HCT116 (cell line): ENCODE results near the gene MAN2A2. TPM values are rescaled to one million over a fixed set of nuclear protein-coding genes. Genes with fewer than 3 reads are reported as not detected.

Experiments used
- ATAC-seq: fragments of 200-7000 bp; cut with Tn5 transposase; 2 replicates; pipeline ENCODE4 v1.9.1; 2020; ENCODE audit warnings: mild to moderate bottlenecking, moderate library complexity
- BruUV-seq: library from RNA; stranded (reverse); fragments of 400-500 nt; replicated peaks from 2 replicates; lab custom pipeline; 2021; lab: Mats Ljungman, UMichigan
- CTCF ChIA-PET: fragments of 300-600 bp; sonication (Branson Sonifier 250); formaldehyde crosslinking; loops from one replicate; lab custom pipeline; 2021; ENCODE audit warnings: antibody characterized with exemption; lab: Charles Lee
- POLR2A ChIA-PET: fragments of 300-600, 350-600 bp; sonication (Branson Sonifier 250); formaldehyde crosslinking; loops from one replicate; lab custom pipeline; 2021; ENCODE audit warnings: antibody characterized with exemption; lab: Charles Lee
- RAD21 ChIA-PET, 2 experiments: fragments of 300-600 bp; sonication (Branson Sonifier 250); formaldehyde crosslinking; loops; one replicate each; lab custom pipeline; 2023; ENCODE audit warnings: low total read pairs in 2 of 2; ENCODE audit not compliant: uncharacterized antibody in 2 of 2, unreplicated experiment in 2 of 2, low non-redundant PET in 1 of 2; lab: Charles Lee
- DNase-seq: peaks from one replicate; pipeline ENCODE4 v3.0.0-alpha.2; 2010; ENCODE audit warnings: low read depth, low spot score
- H2AFZ ChIP-seq: fragments of 200-600 bp; shearing (Covaris generic), sonication (generic); 2 replicates; pipeline ENCODE4 v1.6.1; 2017; ENCODE audit warnings: low read depth, mixed run types, mixed read lengths, antibody characterized with exemption, low read length; ENCODE audit not compliant: poor library complexity, severe bottlenecking
- H3K27ac ChIP-seq: 2 replicates; pipeline ENCODE4 v1.5.1; 2012; ENCODE audit warnings: low read depth, low read length
- H3K27me3 ChIP-seq: fragments of 200-600 bp; sonication (generic); 2 replicates; pipeline ENCODE4 v1.6.1; 2016; ENCODE audit warnings: mixed run types, low read length, mixed read lengths; ENCODE audit not compliant: insufficient read depth
- H3K36me3 ChIP-seq, 2 experiments: fragments of 200-500 bp in 1 of 2; fragments of 200-600 bp in 1 of 2; sonication (Bioruptor generic) in 1 of 2; sonication (generic) in 1 of 2; 2 replicates each; pipeline versions ENCODE4 v1.5.1 to v1.6.1; 2014 to 2016; ENCODE audit warnings: low read length in 2 of 2, inconsistent platforms in 1 of 2, mixed read lengths in 1 of 2, mixed run types in 1 of 2; ENCODE audit not compliant: insufficient read depth in 2 of 2, control insufficient read depth in 1 of 2
- H3K4me1 ChIP-seq, 2 experiments: fragments of 200-600 bp in 1 of 2; sonication (generic) in 1 of 2; 2 replicates each; pipeline versions ENCODE4 v1.5.1 to v1.6.1; 2012 to 2017; ENCODE audit warnings: low read length in 2 of 2, inconsistent platforms in 1 of 2, mild to moderate bottlenecking in 1 of 2, mixed read lengths in 1 of 2, mixed run types in 1 of 2, moderate library complexity in 1 of 2; ENCODE audit not compliant: insufficient read depth in 2 of 2, control insufficient read depth in 1 of 2
- H3K4me2 ChIP-seq: fragments of 200-600 bp; sonication (generic); 2 replicates; pipeline ENCODE4 v1.6.1; 2017; ENCODE audit warnings: mixed run types, low read length, mixed read lengths
- H3K4me3 ChIP-seq, 2 experiments: fragments of 200-600 bp in 1 of 2; sonication (generic) in 1 of 2; replicated peaks in 1 of 2; 2 replicates each; pipeline ENCODE4 v1.5.1; 2011 to 2016; ENCODE audit warnings: low read length in 2 of 2, control low read depth in 1 of 2, low read depth in 1 of 2, mild to moderate bottlenecking in 1 of 2, mixed read lengths in 1 of 2, mixed run types in 1 of 2
- H3K79me2 ChIP-seq: fragments of 200-600 bp; sonication (generic); 2 replicates; pipeline ENCODE4 v1.6.1; 2017; ENCODE audit warnings: mild to moderate bottlenecking, mixed run types, low read length, moderate library complexity, mixed read lengths; ENCODE audit not compliant: insufficient read depth
- H3K9ac ChIP-seq: fragments of 200-600 bp; sonication (generic); 2 replicates; pipeline ENCODE4 v1.6.1; 2016; ENCODE audit warnings: low read length, mixed read lengths
- H3K9me2 ChIP-seq: fragments of 200-600 bp; sonication (generic), shearing (Covaris generic); 2 replicates; pipeline ENCODE4 v1.6.1; 2017; ENCODE audit warnings: mixed run types, mild to moderate bottlenecking, moderate library complexity; ENCODE audit not compliant: insufficient read depth
- H3K9me3 ChIP-seq, 2 experiments: fragments of 200-500 bp in 1 of 2; fragments of 200-600 bp in 1 of 2; sonication (Bioruptor generic) in 1 of 2; sonication (generic) in 1 of 2; 2 replicates each; pipeline ENCODE4 v1.6.1; 2014 to 2017; ENCODE audit warnings: low read length in 2 of 2, mixed read lengths in 2 of 2, inconsistent platforms in 1 of 2, low read depth in 1 of 2, mild to moderate bottlenecking in 1 of 2, mixed run types in 1 of 2, moderate library complexity in 1 of 2; ENCODE audit not compliant: control insufficient read depth in 1 of 2, insufficient read depth in 1 of 2
- H4K20me1 ChIP-seq: fragments of 200-600 bp; sonication (generic), shearing (Covaris generic); 2 replicates; pipeline ENCODE4 v1.6.1; 2017; ENCODE audit warnings: mixed run types, mild to moderate bottlenecking, moderate library complexity; ENCODE audit not compliant: insufficient read depth
- CBX3 ChIP-seq: IDR thresholded peaks from 2 replicates; pipeline ENCODE4 v1.6.1; 2012; ENCODE audit warnings: low read depth
- EGR1 ChIP-seq: IDR thresholded peaks from 2 replicates; pipeline ENCODE4 v1.6.1; 2012; ENCODE audit warnings: low read depth
- ELF1 ChIP-seq: IDR thresholded peaks from 2 replicates; pipeline ENCODE4 v1.6.1; 2012; ENCODE audit warnings: low read depth, borderline replicate concordance
- FOSL1 ChIP-seq: IDR thresholded peaks from 2 replicates; pipeline ENCODE4 v1.6.1; 2012; ENCODE audit warnings: low read depth
- JUND ChIP-seq: IDR thresholded peaks from 2 replicates; pipeline ENCODE4 v1.6.1; 2012
- MAX ChIP-seq: IDR thresholded peaks from 2 replicates; pipeline ENCODE4 v1.6.1; 2012
- RAD21 ChIP-seq: IDR thresholded peaks from 2 replicates; pipeline ENCODE4 v1.6.1; 2012; ENCODE audit warnings: low read depth, mild to moderate bottlenecking
- REST ChIP-seq: IDR thresholded peaks from 2 replicates; pipeline ENCODE4 v1.6.1; 2012; ENCODE audit warnings: low read depth
- SIN3A ChIP-seq: IDR thresholded peaks from 2 replicates; pipeline ENCODE4 v1.6.1; 2012; ENCODE audit warnings: low read depth
- SP1 ChIP-seq: IDR thresholded peaks from 2 replicates; pipeline ENCODE4 v1.6.1; 2012; ENCODE audit warnings: low read depth
- SRF ChIP-seq: IDR thresholded peaks from 2 replicates; pipeline ENCODE4 v1.6.1; 2012; ENCODE audit warnings: low read depth
- TCF7L2 ChIP-seq: IDR thresholded peaks from 2 replicates; pipeline ENCODE4 v1.7.0; 2011; ENCODE audit warnings: borderline replicate concordance, inconsistent platforms; ENCODE audit not compliant: insufficient read depth, insufficient read length; ENCODE audit errors: extremely low read depth
- YY1 ChIP-seq: IDR thresholded peaks from 2 replicates; pipeline ENCODE4 v1.6.1; 2011; ENCODE audit warnings: low read length, low read depth, moderate library complexity, mild to moderate bottlenecking; ENCODE audit not compliant: insufficient replicate concordance; ENCODE audit errors: extremely low read depth
- ZBTB33 ChIP-seq: IDR thresholded peaks from 2 replicates; pipeline ENCODE4 v1.6.1; 2011; ENCODE audit warnings: mild to moderate bottlenecking, low read length, moderate library complexity; ENCODE audit not compliant: insufficient replicate concordance; ENCODE audit errors: extremely low read depth
- ZFX ChIP-seq: fragments of 450-650 bp; IDR thresholded peaks from 2 replicates; pipeline ENCODE4 v1.6.1; 2017
- ZNF274 ChIP-seq: fragments of 200-500 bp; sonication (Bioruptor generic); IDR thresholded peaks from 2 replicates; pipeline ENCODE4 v1.6.1; 2014; ENCODE audit warnings: mild to moderate bottlenecking, low read depth, low read length, inconsistent platforms
- intact Hi-C: fragments of 100-400 bp; cut with micrococcal nuclease; formaldehyde crosslinking; loops from 2 replicates; pipeline ENCODE4 v1.10.0; 2022
- total RNA-seq: library from RNA; stranded (reverse); gene quantifications from one replicate; pipeline ENCODE4 v1.2.1, GENCODE V29; 2021; ENCODE audit not compliant: unreplicated experiment
- TF ChIP-seq, protein P1 (sequence below), 3 experiments: fragments of 200-600 bp in 1 of 3; sonication (generic) in 1 of 3; IDR thresholded peaks in 2 of 3; conservative IDR thresholded peaks in 1 of 3; 2 replicates each; pipeline ENCODE4 v1.5.1; 2012 to 2017; ENCODE audit warnings: low read depth in 2 of 3, low read length in 2 of 3, antibody characterized with exemption in 1 of 3, borderline replicate concordance in 1 of 3, control low read depth in 1 of 3, mild to moderate bottlenecking in 1 of 3, mixed read lengths in 1 of 3, mixed run types in 1 of 3, moderate library complexity in 1 of 3; ENCODE audit not compliant: insufficient read depth in 1 of 3

Gene MAN2A2
- total RNA-seq, 1 experiment from 2014 or later, result 44.9 TPM

- intact Hi-C loops, result no loop called here
- Histone ChIP-seq H3K9me3 (no peaks in the 10 kb centered on the region), H2AFZ (no peak overlapping the region), H3K4me2 (no peak overlapping the region), H3K36me3 (no peaks in the 10 kb centered on the region), H3K79me2 (no peaks in the 10 kb centered on the region), H3K9me2 (no peaks in the 10 kb centered on the region), H4K20me1 (no peaks in the 10 kb centered on the region), H3K4me1 (peaks cover 0 to 18% of the 10 kb centered on the region in 2 experiments; a peak in 2 of 4 replicates), H3K27me3 (no peaks in the 10 kb centered on the region), H3K4me3 (no peak overlapping the region), H3K9ac (no peak overlapping the region), H3K27ac (no peak overlapping the region)
- TF ChIP-seq ZBTB33 (no peak), ZFX (no peak), ELF1 (no peak), REST (no peak), YY1 (no peak), FOSL1 (no peak), RAD21 (no peak), MAX (no peak), TCF7L2 (no peak), SRF (no peak), EGR1 (no peak), SIN3A (no peak), ZNF274 (no peak), CBX3 (no peak), SP1 (no peak), JUND (no peak)
- TF ChIP-seq, protein P1, sequence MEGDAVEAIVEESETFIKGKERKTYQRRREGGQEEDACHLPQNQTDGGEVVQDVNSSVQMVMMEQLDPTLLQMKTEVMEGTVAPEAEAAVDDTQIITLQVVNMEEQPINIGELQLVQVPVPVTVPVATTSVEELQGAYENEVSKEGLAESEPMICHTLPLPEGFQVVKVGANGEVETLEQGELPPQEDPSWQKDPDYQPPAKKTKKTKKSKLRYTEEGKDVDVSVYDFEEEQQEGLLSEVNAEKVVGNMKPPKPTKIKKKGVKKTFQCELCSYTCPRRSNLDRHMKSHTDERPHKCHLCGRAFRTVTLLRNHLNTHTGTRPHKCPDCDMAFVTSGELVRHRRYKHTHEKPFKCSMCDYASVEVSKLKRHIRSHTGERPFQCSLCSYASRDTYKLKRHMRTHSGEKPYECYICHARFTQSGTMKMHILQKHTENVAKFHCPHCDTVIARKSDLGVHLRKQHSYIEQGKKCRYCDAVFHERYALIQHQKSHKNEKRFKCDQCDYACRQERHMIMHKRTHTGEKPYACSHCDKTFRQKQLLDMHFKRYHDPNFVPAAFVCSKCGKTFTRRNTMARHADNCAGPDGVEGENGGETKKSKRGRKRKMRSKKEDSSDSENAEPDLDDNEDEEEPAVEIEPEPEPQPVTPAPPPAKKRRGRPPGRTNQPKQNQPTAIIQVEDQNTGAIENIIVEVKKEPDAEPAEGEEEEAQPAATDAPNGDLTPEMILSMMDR (IDR thresholded peaks at IDR 0.05 in 2 of 3, conservative IDR thresholded peaks at IDR 0.05 in 1 of 3; ENCODE audit: borderline replicate concordance in 1 of 3, insufficient read depth in 1 of 3, low read depth in 2 of 3, low read length in 2 of 3), result no peak
- ATAC-seq (no peak), DNase-seq (no peak)
- BruUV-seq, result no TSS peak
- ChIA-PET POLR2A (no interaction called here), CTCF (no interaction called here), RAD21 (no interaction called here)
Measured at GRCh38 chr15:90890839-90891238, 12.3 kb upstream of the MAN2A2 start.
